GM18861 (cell line): ENCODE measurements around the gene CMTM6.
"Not testable (repeated sequence)": the region's sequence is repeated elsewhere in the genome, so short reads cannot be mapped to it uniquely, and the experiment has no call there.

Experiments used
- ATAC-seq: cut with Tn5 transposase; IDR thresholded peaks from one replicate; pipeline ENCODE4 v1.9.1; 2021; ENCODE audit not compliant: unreplicated experiment

CMTM6 gene

DNA sequence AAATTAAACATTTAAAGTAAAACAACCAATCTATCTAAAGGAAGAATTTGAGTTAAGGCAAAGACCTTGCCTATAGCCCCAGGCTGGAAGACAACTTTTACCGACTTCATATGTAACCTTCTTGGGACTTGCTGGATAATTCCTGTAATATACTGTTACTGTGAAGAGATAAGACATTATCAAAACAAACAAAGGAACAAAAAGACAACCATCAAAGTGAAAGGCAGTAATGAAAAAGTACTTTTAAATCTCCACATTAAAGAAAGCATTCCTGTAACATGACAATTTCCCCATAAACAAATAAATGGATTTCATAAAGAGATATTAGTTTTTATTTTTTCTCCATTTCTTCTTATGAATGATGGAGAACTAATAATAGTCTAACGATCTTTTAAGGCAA, 2.4 kb downstream of the CMTM6 start:
- ATAC-seq: no peak

DNA sequence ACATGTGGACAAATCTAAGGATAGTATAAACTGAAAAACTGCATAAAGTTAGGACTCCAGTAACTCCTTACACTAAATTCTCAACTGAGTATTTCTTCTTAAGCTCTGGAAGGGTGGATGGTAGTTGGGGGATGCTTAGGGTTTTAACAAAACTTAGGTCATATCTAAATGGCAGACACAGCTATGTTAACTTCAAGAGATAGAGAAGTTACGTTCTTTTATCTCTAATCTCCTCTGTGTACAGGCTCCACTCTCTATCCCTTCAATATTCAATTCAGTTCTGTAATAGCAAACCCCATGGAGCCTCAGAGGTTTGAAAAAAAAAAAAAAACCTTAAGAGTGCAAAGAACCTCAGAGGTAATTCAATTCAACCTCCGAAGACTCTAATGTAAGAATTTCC, 3.1 kb downstream of the CMTM6 start:
- ATAC-seq: no peak

DNA sequence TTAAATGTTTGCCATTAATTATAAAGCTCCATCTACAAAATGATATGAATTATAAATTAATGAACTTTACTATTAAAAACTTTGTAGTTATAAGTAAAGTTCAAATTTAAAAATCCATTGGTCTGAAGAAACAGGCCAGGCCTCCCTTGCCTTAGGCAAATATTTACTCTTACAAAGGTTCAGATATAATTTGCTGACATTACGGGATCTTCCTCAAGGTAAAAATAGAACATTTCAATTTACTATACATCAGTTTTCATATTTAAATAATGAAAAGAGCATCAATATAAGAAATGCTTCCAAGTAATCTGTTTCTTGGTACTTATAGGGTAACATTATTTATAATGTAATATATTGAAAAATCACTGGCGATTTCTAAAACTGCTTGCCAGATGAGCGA, 3.7 kb downstream of the CMTM6 start:
- no peak for ATAC-seq

DNA sequence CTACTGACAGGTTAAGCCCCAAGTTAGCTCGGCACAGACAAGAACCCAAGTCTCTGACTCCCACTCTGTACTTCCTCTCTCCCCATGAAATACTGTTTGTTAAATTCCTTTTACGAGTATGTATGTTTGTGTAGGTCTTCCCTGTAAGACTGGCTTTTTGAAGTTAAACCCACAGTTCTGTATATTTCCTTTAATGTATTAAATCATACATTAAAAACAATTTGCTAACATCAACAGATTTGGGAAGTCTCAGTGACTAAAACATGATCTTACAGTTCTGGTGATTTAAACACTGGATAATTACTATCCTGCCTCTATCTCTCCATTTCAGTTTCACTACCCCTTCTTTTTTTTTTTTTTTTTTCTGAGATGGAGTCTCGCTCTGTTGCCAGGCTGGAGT, 4.4 kb downstream of the CMTM6 start:
- ATAC-seq: no peak

DNA sequence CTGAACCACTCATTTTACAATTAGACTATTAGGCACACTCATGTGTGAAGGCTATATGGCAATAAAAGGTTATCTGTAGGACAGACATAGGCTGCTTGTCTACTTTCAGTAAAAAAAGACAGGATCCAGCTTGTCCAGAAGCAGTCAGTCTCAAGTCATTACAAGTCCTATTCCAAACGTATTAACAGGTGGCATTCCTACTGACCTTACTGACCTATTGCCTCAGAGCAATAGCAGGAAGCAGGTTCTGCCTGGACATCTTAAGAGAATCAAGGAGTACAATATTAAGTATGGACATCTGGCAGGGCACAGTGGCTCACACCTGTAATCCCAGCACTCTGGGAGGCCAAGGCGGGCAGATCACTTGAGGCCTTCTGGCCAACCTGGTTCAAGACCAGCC, 7.0 kb downstream of the CMTM6 start:
- ATAC-seq: no peak

DNA sequence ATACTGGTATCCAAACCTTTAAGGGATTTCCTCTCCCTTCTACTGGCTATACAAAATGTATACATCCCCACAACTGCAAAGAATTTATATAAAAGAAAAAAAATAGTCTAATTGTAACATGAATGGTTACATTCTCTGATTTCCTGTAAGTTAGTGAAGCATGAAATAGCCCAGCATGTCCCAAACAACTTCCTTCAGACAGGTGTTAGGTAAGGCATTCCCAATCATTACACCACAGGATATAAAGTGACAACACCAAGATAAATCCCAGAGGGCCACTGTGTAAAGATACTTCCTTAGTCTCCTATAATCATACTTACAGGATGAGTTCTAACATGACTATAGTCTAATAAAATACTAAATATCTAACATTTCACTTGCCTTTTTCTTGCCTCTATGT, 7.6 kb downstream of the CMTM6 start:
- ATAC-seq: no peak

DNA sequence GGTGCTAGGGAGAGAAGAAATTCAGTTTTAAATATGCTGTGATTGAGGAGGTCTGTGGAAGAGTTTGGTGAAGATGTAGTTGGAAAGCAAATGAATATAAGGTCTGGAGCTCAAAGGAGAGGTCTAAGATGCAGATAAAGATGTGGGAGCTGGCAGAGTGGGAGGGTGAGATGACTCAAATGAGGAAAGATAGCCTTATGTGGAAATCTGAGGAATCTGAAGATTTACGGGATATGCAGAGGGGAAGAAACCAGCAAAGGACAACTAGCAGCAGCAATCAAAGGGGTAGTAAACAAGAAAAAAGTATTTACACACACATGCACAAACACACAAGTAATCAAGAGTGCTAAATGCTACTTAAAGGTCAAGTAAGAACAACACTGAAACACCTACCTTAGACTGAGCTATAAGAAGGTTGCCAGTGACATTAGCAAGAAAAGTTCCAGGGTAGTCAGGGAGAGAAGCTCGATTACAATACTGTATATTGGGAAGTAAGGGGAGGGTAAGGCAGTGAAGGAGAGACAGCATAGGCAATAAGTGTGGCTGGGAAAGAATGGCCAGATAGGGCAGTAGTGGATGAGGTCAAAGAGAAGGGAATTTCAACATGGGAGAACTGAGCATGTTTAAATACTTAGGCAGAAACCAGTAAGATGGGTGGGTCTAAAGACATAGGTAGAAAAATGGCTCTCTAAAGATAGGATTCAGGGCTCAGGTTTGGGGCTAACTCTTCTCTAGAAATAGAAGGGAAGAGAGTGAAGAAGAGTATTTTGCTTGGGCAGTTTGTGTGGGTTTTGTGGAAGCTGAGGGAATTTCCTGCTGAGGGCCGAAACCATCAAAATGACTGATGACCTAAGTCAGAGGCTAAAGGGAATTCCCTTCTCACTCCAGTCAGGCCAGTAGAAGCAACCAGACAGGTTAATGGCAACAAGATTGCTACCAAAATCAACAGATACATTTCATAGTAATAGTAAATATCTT, 8.9 kb downstream of the CMTM6 start:
- peak; percentile 83 for ATAC-seq

DNA sequence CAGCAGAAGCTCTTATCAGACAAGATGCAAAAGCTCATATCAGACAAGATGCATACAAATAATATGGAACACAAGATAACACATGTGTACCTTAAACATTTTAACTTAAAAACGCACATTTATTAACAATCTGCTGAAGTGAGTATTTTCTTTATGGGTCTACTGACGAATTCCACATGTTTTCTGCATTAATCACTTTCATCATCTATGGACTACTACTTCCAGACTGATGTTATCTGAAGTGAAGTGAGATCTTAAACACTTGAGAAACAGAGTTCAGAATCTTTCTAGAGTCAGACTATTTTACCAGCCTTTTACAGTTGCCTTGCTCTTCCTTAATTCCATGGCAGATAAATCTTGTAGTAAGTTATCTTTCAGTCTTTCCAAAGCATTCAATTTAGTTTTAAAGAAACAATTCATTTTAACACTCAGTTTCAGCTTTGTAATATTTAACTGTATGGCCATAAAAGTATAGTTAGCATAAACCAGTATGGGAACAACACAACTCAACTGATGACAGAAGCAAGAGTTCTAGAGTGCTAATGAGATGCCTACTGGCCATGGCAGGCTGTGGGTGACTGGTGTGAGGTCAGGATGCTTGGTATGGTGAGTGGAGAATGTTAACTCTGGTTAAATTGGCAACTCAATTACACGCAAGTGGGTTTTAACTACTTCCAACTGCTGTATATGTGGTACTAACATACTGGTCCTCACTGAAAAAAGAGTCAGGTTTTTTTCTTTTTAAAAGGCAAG, 9.8 kb downstream of the CMTM6 start:
- no peak for ATAC-seq

DNA sequence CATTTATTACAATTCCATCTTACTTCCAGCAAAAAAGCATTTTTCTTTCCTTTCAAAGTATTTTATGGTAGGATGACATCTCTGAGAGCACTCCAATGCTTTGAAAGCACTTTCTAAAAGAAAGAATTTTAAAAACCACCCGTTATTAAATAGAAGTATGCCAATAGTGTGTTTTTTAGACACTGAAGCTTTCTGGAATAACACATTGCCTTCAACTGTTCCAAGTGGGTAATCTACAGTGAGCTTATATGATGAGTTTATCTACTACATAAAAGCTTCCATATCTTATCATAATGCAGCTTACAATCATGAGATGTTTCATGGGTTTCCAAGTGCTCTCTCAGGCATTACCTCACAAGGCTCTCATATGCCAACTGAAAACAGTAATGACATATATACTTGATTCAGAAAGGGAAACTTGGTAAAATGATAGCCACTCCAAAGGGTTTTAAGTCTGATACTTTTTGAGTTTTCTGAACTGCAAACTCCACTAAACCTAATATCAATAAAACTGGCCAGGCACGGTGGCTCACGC, 14.1 kb downstream of the CMTM6 start:
- ATAC-seq: no peak

DNA sequence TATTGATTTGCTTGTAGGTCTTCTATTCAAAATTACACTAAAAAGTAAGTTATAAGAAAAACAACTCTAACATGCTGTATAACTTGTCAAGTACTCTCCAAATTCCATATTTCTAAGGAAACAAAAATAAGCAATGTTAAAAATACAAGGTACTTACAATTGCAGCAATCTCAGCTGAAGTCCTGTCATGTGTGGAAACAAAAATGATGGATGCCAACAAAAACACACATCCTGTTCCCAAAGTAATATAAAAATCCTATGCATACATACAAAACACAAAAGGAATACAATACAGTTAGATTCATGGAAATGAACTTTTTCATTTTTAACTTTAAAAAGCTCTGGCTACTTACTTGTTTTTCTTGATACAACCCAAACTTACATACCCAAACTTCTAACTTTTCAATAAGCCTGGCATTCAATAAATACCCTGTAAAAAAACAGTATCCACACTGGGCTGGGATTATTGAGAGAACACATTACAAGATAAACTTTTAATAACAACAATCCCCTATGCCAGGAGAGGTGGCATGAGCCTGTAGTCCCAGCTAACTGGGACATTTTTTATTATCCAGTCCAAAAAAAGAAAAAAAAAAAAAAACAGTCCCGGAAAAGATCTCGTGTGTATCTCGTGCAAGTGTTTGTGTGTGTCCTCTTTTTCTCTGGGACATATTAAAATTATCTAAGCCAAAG, 14.7 kb downstream of the CMTM6 start:
- no peak for ATAC-seq

DNA sequence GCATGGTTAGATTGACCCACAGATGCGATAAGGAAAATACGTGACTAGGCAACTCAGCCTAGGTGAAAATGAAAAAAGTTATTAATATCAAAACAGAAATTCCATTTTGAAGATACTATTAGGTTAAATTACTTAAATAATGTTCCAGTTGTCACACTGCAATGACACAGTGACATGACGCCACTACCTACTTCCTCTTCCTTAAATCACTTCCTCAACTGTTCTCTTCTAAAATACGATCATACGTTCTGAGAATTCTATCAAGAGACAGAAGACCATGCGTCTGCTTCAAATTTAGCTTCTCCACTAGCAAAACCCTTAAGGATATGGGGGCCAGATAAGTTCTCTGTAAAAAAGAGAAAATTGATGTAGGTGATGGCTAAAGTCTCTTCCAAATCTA, 18.2 kb downstream of the CMTM6 start:
- ATAC-seq: no peak

DNA sequence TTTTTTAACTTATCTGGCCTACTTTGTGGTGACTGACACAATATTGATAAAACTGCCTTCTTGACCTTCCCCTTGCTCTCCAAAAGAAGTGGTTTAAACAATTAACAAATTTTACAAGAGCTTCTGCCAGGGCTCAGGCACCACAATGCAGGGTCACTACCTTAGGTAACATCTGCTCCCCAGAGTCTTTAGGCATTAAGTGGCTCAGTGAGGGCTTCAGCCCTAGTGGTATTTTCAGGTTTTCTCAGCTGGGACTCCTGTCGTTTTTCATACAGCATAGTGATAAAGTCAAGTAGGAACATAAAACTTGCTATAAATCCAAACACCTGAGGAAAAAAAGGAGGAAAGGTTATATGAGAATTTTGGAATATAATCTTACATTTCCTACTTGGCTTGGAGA, 18.9 kb downstream of the CMTM6 start:
- no peak for ATAC-seq

DNA sequence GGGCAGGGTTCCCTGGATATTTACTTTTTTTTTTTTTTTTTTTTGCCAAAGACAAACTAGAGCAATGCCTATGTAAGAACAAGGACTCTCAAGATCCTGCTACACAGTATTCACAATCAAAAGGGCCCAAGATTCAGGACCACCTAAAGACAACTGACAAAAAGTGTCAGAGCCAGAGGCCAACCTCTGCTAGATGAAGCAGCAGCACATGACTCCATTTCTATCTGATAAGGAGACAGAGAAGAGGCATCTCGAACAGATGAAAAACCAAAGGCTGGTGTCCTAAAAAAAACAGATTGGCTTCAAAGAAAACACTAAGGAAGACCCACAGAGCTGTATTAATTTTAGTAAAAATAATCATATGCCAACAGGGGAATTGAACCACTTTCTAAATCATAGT, 20.0 kb downstream of the CMTM6 start:
- ATAC-seq: no peak

DNA sequence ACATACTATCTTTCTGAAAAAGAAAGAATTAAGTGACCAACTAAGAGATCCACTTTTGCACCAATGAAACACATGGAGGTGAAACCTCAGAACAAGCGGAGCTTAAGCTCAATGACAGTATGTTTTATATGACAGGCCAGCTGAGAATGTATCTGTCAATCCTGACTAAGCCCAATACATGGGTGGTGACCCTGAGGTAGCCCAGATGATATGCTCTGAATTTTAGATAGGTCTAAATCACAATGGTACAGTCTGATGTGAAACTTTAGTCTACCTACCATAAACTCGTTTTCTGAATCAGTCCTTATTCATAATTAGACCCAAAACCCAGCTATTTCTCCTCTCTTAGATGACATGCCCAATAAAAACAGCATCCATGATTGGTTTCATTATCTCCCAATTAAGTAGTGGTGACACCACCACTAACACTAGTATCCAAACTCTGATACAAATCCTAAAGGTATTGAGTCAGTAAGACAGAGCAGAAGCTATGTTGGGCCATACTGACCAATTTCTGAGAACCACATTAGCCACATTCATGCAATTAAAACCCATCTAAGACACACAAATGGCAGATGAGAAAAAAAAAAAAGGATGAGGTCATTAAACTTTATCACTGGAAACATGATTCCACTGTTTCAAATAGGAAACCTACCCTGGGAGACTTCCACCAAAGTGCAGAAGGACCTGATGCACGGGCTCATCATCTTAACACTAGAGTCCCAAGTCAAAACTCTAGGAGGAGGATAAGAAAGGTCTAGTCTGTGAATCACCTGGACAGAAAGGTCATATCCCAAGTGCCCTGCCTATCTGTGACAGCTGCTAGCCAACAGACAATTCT, 20.6 kb downstream of the CMTM6 start:
- no peak for ATAC-seq

DNA sequence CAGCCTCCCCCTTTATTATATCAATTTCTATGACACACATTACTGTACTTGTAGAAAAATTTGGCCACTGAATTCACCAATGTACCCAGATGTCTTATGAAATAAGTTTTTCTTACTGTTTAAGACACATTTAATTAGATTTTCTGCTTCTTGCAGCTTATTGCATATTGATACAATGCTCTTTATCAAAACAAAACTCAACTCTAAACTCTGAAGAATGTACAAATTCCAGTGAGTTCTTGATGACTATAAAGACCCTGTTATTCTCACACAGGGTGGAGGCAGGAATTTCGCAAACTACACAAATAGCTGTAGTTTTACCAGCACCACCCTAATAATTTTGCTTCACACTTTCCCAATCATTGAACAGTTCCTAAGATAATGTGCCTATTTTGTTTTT, 22.0 kb downstream of the CMTM6 start:
- ATAC-seq: no peak

DNA sequence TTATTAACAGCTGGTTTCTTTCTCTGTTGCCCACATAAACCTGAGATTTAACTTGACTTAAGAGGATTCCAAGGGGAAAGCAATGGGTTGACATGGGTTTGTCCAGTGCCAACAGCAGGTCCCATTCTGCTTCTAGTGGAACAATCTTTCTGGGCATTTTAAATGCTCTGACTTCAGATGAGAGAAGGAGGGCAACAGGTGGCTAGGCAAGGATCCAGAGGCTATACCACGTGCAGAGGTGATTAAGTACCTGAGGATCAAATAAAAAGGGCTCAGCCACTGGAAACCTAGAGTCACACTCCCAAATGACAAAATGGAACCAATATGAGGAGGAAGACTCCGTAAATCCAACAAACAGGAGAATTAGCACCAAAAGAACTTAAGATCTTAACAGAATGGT, 28.5 kb downstream of the CMTM6 start:
- no peak for ATAC-seq

DNA sequence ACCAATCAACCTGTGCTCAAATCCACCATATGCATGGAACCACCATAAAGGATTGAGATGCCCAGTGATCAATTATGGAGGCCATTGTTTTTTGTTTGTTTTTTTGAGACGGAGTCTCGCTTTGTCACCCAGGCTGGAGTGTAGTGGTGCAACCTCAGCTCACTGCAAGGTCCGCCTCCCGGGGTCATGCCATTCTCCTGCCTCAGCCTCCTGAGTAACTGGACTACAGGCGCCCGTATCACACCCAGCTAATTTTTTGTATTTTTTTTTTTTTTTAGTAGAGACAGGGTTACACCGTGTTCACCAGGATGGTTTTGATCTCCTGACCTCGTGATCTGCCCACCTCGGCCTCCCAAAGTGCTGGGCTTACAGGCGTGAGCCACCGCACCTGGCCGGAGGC, 30.5 kb downstream of the CMTM6 start:
- ATAC-seq: not testable (repeated sequence)

DNA sequence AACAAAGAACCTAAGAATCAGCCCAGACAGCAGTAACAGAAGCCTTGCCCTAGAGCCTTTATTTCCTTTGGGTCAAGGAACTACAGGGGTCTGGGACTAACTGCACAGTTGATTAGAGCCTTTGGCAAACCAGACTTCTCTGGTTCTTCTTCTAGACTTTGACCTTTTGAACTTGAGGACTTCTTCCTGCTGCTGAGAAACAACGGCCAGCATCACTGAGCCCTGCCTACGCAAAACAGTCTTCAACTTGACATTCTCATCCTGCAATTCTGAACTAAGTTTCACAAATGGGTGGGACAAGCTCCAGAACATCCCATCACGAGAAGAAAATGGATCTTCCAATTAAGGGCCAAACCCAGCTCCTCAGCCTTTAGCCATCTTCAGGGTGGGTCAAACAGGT, 31.4 kb downstream of the CMTM6 start:
- ATAC-seq: no peak

DNA sequence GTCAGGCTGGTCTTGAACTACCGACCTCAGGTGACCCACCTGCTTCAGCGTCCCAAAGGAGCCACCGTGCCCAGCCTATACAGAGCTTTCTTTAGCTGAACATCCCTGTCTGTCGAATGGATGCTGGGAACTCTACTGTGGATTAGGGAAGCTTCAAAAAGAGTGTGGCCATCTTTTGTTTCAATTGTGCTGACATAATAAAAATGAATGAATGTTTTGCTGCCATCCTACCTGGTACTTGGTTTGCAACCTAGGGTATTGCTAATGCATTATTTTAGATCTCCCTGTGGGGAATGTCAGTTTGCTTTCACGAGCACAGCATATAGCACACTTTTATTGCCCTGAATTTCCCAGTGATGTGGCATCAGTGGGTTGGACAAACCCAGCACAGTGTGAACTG, 32.3 kb downstream of the CMTM6 start:
- no peak for ATAC-seq

DNA sequence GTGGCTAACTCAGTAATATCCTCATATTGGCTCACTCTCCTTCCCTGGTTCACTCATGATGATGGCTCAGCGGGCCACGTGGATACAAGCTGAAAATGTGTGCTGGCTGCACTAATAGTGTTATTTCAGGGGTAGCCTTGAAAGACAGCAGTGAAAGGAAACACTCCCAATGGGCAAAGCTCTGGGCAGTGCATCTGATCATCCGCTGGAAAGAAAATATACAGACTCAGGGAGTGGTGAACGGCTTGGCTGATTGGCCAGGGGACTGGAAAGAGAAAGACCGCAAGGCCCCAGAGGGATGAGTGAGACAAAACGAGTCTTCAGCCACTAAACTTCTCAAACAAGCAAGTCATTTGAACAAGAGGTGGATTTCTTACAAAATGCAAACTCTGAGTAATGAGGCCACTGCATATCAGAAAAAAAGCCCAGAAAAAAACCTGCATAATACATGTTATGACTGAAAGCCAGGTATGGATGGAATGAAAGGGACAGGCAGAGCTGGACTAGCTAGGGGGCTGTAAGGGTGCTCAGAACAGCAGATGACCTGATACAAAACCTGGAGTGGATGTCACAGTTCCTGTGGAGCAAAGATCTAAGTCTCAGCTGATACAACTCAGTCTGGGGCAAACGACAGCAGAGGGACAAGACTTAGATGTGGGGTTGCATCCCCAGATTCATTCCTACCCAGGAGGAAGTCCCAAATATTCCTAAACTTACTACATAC, 33.3 kb downstream of the CMTM6 start:
- ATAC-seq: peak; percentile 20
